Stimulated activated CD8-positive, alpha-beta memory T cell treated with anti-CD3 and anti-CD28 coated beads, Interleukin-12 subunit alpha, Interleukin-12 subunit beta, amount 100 ng/mL, for 24 hours (primary cell): ENCODE data around the gene ARHGEF18.
"Not testable (repeated sequence)": the region's sequence is repeated elsewhere in the genome, so short reads cannot be mapped to it uniquely, and the experiment has no call there.

Source experiments
- DNase-seq: peaks from one replicate; pipeline ENCODE4 v3.0.0-alpha.2; 2020; ENCODE audit errors: extremely low read depth

Gene ARHGEF18

GRCh38 chr19:7346997-7347396, 1.7 kb upstream of the ARHGEF18 start:
- DNase-seq: not testable (repeated sequence)

- no peak for DNase-seq
These were observed 474 bp downstream of the ARHGEF18 start for GRCh38 chr19:7349231-7349591.

GRCh38 chr19:7349961-7350711, 1.4 kb downstream of the ARHGEF18 start:
- DNase-seq: no peak

GRCh38 chr19:7351861-7352260, 3.1 kb downstream of the ARHGEF18 start:
- no peak for DNase-seq

DNA sequence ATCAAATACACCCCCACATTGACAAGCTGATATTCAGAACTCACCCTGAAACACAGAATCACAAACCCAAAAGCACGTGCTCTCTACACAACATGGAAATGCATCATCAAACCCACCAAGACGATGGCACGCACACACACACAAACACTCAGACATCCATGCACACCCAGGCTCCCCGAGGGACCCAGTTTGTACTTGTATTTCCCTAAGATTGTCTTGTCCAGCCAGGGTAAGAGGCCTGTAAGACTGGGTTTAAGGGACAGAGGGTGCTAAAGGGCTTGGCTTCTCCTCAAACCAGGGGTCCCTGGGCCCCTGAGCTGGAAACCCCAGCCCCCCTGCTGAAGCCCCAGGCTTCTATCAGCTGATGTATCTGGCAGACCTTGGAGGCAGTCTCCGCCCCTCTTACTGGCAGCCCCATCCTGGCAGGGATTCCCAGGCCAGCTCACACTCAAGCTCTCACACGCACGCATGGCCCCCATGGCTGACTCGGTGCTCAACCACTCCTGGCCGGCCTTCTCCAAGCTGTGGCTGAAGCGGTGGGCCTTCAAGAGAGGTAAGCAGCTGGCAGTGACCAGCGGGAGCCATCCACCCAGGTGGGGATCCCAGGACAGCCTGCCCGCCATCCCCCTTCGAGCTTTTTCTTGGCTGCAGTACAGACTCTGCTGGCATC, 6.5 kb downstream of the ARHGEF18 start:
- no peak for DNase-seq

- DNase-seq: no peak
These were observed 7.1 kb downstream of the ARHGEF18 start for GRCh38 chr19:7355871-7356270.

DNA sequence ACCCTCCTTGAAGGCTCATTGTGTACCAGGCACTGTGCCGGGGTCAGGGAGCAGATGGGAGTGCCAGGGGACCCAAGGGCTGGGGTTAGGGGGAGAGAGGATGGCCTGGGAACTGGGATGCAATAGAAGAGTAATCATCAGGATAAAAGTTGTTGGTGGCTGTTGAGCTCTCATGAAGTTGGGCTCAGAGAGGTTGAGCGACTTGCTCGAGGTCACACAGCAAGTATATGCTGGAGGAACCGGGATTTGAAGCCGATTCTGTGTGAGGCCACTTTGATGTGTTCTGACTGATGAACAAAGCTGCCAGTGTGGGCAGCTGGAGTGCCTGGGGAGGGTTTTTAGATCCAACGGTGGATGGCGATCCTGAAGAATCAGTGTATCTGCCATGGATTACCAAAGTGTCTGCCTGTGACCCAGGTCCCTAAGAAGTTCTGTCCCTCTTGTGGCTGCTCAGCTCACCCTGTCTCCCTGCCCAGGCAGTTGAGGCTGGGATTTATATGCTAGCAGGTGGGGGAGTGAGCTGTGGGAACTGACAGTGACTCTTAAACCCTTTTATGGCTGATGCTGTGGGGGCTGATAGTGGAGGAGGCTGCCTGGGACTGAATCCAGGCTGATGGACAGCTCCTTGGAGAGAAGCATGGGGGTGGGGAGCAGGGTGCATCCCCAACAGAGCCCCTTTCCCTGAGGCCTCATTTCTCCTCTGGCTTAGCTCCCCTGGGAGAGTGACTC, 8.3 kb downstream of the ARHGEF18 start:
- no peak for DNase-seq

GRCh38 chr19:7358102-7358597, 9.4 kb downstream of the ARHGEF18 start:
- DNase-seq: no peak

GRCh38 chr19:7360393-7360984, 11.8 kb downstream of the ARHGEF18 start:
- no peak for DNase-seq

GRCh38 chr19:7363225-7363624, 14.5 kb downstream of the ARHGEF18 start:
- DNase-seq: no peak

- no peak for DNase-seq
These were observed 18.1 kb downstream of the ARHGEF18 start for GRCh38 chr19:7366701-7367420.

GRCh38 chr19:7368456-7368855, 19.7 kb downstream of the ARHGEF18 start:
- no peak for DNase-seq

DNA sequence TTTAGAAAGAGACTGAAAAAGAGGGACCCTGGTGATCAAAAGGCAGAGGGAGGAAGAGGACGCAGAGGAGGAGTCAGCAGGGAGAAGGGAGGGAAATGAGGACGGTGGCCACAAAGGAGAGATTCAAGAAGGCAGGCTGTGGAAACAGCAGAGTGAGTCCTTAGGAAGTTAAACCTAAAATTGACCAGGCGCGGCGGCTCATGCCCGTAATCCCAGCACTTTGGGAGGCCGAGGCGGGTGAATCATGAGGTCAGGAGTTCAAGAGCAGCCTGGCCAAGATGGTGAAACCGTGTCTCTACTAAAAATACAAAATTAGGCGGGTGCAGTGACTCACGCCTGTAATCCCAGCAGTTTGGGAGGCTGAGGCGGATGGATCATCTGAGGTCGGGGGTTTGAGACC, 20.1 kb downstream of the ARHGEF18 start:
- not testable (repeated sequence) for DNase-seq

DNA sequence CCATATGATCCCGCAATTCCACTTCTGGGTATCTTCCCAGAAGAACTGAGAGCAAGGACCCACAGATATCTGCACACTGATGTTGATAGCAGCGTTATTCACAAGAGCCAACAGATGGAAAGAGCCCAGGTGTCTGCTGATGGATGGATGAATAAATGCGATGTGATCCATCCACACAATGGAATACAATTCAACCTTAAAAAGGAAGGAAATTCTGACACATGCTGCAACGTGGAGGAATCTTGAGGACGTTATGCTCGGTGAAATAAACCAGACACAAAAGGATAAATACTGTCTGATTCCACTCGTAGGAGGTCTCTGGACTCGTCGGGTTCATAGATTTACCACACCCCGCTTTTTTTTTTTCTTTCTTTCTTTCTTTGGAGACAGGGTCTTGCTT, 21.8 kb downstream of the ARHGEF18 start:
- no peak for DNase-seq

GRCh38 chr19:7371001-7371400, 22.3 kb downstream of the ARHGEF18 start:
- no peak for DNase-seq

DNA sequence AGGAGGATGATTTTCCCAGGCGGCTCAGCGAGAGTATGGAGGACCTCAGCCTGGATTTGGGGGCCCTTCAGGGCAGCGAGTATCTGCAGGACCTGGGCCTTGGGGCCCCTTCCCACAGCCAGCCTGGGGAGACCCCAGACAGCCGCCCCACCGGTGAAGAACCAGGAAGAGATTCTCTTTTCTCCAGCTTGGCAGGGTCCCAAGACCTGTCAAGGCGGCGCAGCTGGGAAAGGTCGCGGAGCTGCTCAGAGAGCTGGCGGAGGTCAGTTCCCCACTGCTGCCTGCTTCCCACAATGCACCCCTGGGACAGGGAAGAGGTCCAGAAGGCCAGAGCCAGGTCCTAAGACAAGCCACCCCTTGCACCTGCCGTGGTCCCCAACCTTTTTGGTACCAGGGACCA, 24.1 kb downstream of the ARHGEF18 start:
- no peak for DNase-seq

GRCh38 chr19:7373862-7374261, 25.1 kb downstream of the ARHGEF18 start:
- no peak for DNase-seq

- DNase-seq: no peak
These were observed 27.6 kb downstream of the ARHGEF18 start for GRCh38 chr19:7376151-7376852.

GRCh38 chr19:7377196-7377595, 28.5 kb downstream of the ARHGEF18 start:
- DNase-seq: no peak

DNA sequence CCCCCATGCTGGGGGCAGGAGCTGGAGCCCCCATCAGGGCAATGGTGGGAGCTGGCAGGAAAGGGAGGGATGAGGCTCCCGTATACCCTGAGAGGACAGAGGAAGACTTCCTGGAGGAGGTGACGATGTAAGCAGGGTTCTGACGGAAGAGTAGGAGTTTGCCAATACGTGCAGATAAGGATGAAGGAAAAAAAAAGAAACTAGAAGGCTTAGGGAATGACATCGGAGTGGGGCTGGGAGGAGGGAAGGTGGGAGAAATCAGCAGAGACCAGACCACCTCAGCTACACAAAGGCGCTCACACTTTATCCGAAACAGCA, 32.3 kb downstream of the ARHGEF18 start:
- DNase-seq: no peak

DNA sequence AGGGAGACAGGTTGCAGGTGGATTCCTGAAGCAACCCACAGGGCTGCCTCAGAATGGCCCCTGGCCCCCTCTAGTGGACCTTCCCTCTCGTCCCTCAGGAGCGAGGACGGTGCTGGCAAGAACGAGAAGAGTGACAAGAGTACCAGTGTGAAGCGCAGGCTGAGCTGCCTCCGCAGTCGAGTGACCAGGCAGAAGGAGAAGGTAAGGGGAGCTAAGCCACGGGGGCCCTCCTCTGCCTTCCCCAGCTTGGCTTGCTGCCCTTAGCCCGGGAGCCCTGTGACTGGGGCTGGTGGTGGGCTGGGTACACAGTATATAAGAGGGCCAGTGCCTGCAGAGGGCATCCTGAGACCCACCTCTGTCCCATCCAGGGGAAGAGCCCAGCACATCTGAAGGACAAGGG, 34.0 kb downstream of the ARHGEF18 start:
- DNase-seq: no peak
